Measurements from ENCODE around the gene LRRC46.

DNA sequence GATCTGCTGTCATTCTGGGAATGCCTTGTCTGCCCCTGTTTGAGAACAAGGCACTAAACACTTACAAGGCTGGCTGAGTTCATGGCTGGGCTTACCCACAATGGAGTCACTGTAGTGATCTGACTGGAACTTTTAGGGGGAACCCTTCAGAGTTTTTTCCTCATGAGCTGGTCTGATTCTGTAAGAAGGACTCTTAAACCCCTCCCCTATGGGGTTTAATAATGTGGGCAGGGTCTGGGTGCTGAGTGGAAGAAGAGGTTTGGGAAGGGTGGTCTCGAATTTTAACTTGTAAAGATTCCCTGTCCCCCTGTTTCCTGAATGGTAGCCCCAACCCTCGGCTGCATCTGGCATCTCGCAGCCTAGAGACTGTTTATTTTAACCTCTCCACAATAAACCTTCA is 40.4 kb upstream of the LRRC46 start:
- TF ChIP-seq CTCF (IDR thresholded peaks at IDR 0.05 in 8 of 11, conservative IDR thresholded peaks at IDR 0.05 in 3 of 11) (no peak), POLR2AphosphoS5 (IDR thresholded peaks at IDR 0.05) (no peak), POLR2A (IDR thresholded peaks at IDR 0.05) (no peak)

Measured in spleen (tissue), 7 donors.